ENCODE results near the gene ADK. TPM values are rescaled to one million over a fixed set of nuclear protein-coding genes. Genes with fewer than 3 reads are reported as not detected.

ADK gene
- total RNA-seq, 1 donor from 2014 or later, result 13.1 TPM

DNA sequence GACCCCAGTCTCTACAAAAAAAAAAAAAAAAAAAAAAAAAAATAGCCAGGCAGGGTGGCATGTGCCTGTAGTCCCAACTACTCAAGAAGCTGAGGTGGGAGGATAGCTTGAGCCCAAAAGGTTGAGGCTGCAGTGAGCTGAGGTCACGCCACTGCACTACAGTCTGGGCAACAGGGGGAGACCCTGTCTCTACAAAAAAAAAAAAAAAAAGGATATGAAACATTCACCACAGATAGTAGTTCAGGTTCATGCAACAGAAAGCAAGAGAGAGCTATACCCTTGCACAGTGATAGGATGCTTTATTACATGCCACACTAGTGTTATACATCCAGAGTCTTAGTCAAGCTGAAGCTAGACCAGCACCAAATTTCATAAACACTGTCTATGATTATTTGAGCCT lies 526.9 kb downstream of the ADK start:
- Mint-ChIP-seq H3K4me1 (ENCODE audit: unreplicated experiment) (no peaks in the 10 kb centered on the region), H3K9me3 (ENCODE audit: unreplicated experiment) (no peaks in the 10 kb centered on the region), H3K36me3 (ENCODE audit: low read depth, unreplicated experiment) (peaks cover 12% of the 10 kb centered on the region), H3K27me3 (ENCODE audit: unreplicated experiment) (no peaks in the 10 kb centered on the region), H3K4me3 (ENCODE audit: unreplicated experiment) (no peak overlapping the region), H3K27ac (ENCODE audit: unreplicated experiment) (no peak overlapping the region)
- TF ChIP-seq, protein P1, sequence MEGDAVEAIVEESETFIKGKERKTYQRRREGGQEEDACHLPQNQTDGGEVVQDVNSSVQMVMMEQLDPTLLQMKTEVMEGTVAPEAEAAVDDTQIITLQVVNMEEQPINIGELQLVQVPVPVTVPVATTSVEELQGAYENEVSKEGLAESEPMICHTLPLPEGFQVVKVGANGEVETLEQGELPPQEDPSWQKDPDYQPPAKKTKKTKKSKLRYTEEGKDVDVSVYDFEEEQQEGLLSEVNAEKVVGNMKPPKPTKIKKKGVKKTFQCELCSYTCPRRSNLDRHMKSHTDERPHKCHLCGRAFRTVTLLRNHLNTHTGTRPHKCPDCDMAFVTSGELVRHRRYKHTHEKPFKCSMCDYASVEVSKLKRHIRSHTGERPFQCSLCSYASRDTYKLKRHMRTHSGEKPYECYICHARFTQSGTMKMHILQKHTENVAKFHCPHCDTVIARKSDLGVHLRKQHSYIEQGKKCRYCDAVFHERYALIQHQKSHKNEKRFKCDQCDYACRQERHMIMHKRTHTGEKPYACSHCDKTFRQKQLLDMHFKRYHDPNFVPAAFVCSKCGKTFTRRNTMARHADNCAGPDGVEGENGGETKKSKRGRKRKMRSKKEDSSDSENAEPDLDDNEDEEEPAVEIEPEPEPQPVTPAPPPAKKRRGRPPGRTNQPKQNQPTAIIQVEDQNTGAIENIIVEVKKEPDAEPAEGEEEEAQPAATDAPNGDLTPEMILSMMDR (IDR thresholded peaks at IDR 0.05; ENCODE audit: unreplicated experiment), result no peak
- DNase-seq (ENCODE audit: low spot score), result no peak

DNA sequence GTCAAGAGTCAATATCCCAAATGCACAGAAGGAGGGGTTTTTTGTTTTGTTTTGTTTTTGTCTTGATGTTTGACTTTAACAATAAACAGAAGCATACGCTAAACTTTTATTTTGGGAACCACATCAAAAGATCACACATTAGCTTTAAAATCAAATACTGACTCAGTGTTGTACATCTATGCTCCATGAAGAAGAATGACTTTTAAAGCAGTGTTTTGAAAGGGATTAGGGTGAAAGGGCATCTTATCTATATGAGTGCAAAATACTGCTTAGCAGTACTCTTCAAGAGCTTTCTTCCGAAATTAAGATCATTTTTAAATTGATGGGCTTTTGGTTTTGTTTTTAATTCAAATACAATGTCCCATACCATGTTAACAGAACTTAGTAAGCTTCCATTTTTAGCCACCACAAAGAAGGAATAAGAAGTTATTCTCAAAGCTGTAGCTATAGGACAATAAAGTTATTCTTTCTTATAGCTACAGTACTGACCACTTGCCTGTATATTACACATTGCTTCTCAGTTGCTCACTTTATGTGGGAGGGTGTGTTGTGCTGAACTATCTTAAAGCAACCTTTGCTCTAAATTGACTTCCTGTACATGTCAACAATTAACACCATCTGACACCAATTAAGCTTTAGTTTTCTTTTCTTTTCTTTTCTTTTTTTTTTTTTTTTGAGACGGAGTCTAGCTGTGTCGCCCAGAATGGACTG lies 531.1 kb downstream of the ADK start:
- no peak overlapping the region for H3K27ac Mint-ChIP-seq (ENCODE audit: unreplicated experiment)

DNA sequence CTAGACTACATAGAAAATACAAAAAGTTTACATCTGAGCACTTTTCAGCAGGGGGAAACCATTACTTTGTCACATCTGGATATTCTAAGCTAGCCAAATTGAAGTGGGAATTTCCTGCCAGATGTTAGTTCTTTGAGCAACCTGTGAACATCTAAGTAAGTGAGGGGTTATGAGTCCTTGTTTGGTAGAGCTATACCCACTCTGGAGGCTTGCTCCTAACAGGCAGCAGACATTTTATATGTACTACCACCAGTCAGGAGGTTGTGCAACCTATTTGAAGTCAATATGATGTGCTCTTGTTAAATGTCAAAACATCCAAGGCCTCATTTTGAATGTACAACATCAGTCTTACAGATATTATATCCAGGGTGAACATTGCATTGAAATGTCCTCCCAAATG lies 532.0 kb downstream of the ADK start:
- H3K27me3 Mint-ChIP-seq (ENCODE audit: unreplicated experiment), result no peaks in the 10 kb centered on the region
- no peak overlapping the region for H3K4me3 Mint-ChIP-seq (ENCODE audit: unreplicated experiment)
- H3K36me3 Mint-ChIP-seq (ENCODE audit: low read depth, unreplicated experiment), result no peaks in the 10 kb centered on the region
- TF ChIP-seq, protein P1 (IDR thresholded peaks at IDR 0.05; ENCODE audit: unreplicated experiment), result no peak
- H3K4me1 Mint-ChIP-seq (ENCODE audit: unreplicated experiment), result no peaks in the 10 kb centered on the region
- no peak overlapping the region for H3K27ac Mint-ChIP-seq (ENCODE audit: unreplicated experiment)
- H3K9me3 Mint-ChIP-seq (ENCODE audit: unreplicated experiment), result no peaks in the 10 kb centered on the region
- no peak for DNase-seq (ENCODE audit: low spot score)

More for the DNA sequence above, 531.1 kb downstream of the ADK start:
- H3K36me3 Mint-ChIP-seq (ENCODE audit: low read depth, unreplicated experiment), result no peaks in the 10 kb centered on the region
- no peaks in the 10 kb centered on the region for H3K9me3 Mint-ChIP-seq (ENCODE audit: unreplicated experiment)
- TF ChIP-seq, protein P1 (IDR thresholded peaks at IDR 0.05; ENCODE audit: unreplicated experiment), result no peak
- no peak for DNase-seq (ENCODE audit: low spot score)
- H3K4me3 Mint-ChIP-seq (ENCODE audit: unreplicated experiment), result no peak overlapping the region
- no peaks in the 10 kb centered on the region for H3K4me1 Mint-ChIP-seq (ENCODE audit: unreplicated experiment)
- no peaks in the 10 kb centered on the region for H3K27me3 Mint-ChIP-seq (ENCODE audit: unreplicated experiment)

DNA sequence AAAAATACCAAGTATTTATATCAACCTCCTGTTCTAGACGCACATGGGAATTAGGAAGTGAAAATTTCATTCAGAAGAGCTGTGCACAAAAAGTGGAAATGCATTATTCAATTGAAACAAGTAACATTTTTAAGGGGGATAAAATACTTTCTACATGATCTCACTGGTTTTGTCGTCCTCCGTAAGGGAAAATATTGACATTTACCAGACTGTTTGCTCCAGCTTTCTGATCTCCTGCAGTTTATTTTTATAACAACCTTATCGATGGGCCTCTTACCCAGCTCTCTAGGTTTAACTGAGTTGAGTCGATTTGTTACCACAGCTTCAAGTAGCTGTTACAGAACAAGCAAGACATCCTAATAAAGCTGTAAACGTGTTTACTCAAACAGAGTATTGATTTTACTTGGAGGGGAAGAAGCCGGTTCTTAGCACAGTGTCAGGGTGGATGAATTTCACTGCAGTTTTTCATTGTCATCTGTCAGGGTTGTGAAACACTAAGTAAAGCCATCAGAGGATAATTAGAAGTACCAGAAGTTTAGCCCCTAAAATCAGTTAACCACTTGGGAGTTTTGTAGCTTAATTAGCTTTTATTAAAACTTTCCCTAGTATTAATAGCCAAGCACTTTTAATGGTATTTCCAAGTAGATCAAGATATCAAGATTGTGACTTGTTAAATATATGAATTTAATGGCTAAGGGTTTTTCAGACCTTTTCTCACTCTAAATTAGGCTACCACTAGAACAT lies 532.8 kb downstream of the ADK start:
- no peak for DNase-seq (ENCODE audit: low spot score)
- Mint-ChIP-seq H3K4me3 (ENCODE audit: unreplicated experiment) (no peak overlapping the region), H3K4me1 (ENCODE audit: unreplicated experiment) (no peaks in the 10 kb centered on the region), H3K27me3 (ENCODE audit: unreplicated experiment) (no peaks in the 10 kb centered on the region), H3K36me3 (ENCODE audit: low read depth, unreplicated experiment) (no peaks in the 10 kb centered on the region), H3K9me3 (ENCODE audit: unreplicated experiment) (no peaks in the 10 kb centered on the region), H3K27ac (ENCODE audit: unreplicated experiment) (no peak overlapping the region)
- TF ChIP-seq, protein P1 (IDR thresholded peaks at IDR 0.05; ENCODE audit: unreplicated experiment), result no peak

DNA sequence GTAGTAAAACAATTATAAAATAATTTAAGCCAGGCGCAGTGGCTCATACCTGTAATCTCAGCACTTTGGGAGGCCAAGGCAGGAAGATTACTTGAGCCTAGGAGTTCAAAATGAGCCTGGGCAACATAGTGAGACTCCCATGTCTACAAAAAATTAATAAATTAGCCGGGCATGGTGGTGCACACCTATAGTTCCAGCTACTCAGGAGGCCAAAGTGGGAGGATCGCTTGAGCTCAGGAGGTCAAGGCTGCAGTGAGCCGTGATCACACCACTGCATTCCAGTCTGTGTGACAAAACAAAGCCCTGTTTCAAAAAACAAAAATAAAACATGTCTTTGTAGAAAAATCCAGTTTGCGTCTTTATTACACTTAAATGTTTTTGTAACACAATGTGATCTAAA lies 533.4 kb downstream of the ADK start:
- no peak overlapping the region for H3K27ac Mint-ChIP-seq (ENCODE audit: unreplicated experiment)
- TF ChIP-seq, protein P1 (IDR thresholded peaks at IDR 0.05; ENCODE audit: unreplicated experiment), result no peak
- DNase-seq (ENCODE audit: low spot score), result no peak
- no peaks in the 10 kb centered on the region for H3K4me1 Mint-ChIP-seq (ENCODE audit: unreplicated experiment)
- no peaks in the 10 kb centered on the region for H3K9me3 Mint-ChIP-seq (ENCODE audit: unreplicated experiment)
- no peaks in the 10 kb centered on the region for H3K27me3 Mint-ChIP-seq (ENCODE audit: unreplicated experiment)
- no peak overlapping the region for H3K4me3 Mint-ChIP-seq (ENCODE audit: unreplicated experiment)
- no peaks in the 10 kb centered on the region for H3K36me3 Mint-ChIP-seq (ENCODE audit: low read depth, unreplicated experiment)

Data from endothelial cell (in vitro differentiated cells).